ENCODE results near the gene ABL1.

- TF ChIP-seq CTCF (IDR thresholded peaks at IDR 0.05): no peak
- no peak for TF ChIP-seq POLR2A (IDR thresholded peaks at IDR 0.05; ENCODE audit: low read depth)
- TF ChIP-seq POLR2AphosphoS5 (IDR thresholded peaks at IDR 0.05): no peak
- no peak for TF ChIP-seq EP300 (IDR thresholded peaks at IDR 0.05)
These were observed 27.2 kb downstream of the ABL1 start for GRCh38 chr9:130862217-130862616.
